Sigmoid colon (tissue), 7 donors: Measurements from ENCODE around the gene CNKSR2. TPM values are rescaled to one million over a fixed set of nuclear protein-coding genes. Genes with fewer than 3 reads are reported as not detected.

Experiments used
- DNase-seq: peaks from one replicate; pipeline ENCODE4 v3.0.0-alpha.2; 2019
- H3K27ac ChIP-seq, 4 donors: fragments of 200-600 bp; sonication (generic); one replicate each; pipeline ENCODE4 v1.5.1; 2016 to 2019; ENCODE audit warnings: mild to moderate bottlenecking in 1 of 4
- H3K27me3 ChIP-seq, 3 donors: fragments of 200-600 bp; sonication (generic); one replicate each; pipeline ENCODE4 v1.5.1; 2019; ENCODE audit warnings: mild to moderate bottlenecking in 1 of 3
- H3K36me3 ChIP-seq, 4 donors: fragments of 200-600 bp; sonication (generic); one replicate each; pipeline ENCODE4 v1.5.1; 2016 to 2019
- H3K4me1 ChIP-seq, 4 donors: fragments of 200-600 bp; sonication (generic); one replicate each; pipeline ENCODE4 v1.5.1; 2017 to 2019
- H3K4me3 ChIP-seq, 4 donors: fragments of 200-600 bp; sonication (generic); one replicate each; pipeline ENCODE4 v1.5.1; 2017 to 2019; ENCODE audit warnings: mild to moderate bottlenecking in 2 of 4, moderate library complexity in 1 of 4
- H3K9me3 ChIP-seq, 4 donors: fragments of 200-600 bp in 3 of 4; sonication (generic) in 3 of 4; one replicate each; pipeline versions ENCODE4 v1.5.1 to v1.6.1; 2013 to 2019
- EP300 ChIP-seq, 4 donors: sonication (generic); formaldehyde crosslinking; IDR thresholded peaks; one replicate each; pipeline ENCODE4 v1.6.1; 2017; ENCODE audit warnings: antibody characterized with exemption in 4 of 4
- POLR2A ChIP-seq, 2 donors: fragments of 450-650 bp; IDR thresholded peaks; one replicate each; pipeline ENCODE4 v1.6.1; 2016; ENCODE audit warnings: antibody characterized with exemption in 2 of 2, mild to moderate bottlenecking in 2 of 2, moderate library complexity in 2 of 2
- POLR2AphosphoS5 ChIP-seq, 4 donors: sonication (generic); formaldehyde crosslinking; IDR thresholded peaks; one replicate each; pipeline ENCODE4 v1.6.1; 2017; ENCODE audit warnings: antibody characterized with exemption in 4 of 4
- WGBS, 2 donors: extraction: QIAGEN DNeasy Blood & Tissue Kit; methylation state at CpG; one replicate each; pipeline ENCODE4 v1.1.7; 2013; 5-methylcytosine and 5-hydroxymethylcytosine counted together
- intact Hi-C: fragments of 100-400 bp; cut with DNase I; formaldehyde crosslinking; loops from one replicate; pipeline ENCODE4 v1.15.1; 2023
- polyA plus RNA-seq, 3 donors: library from polyadenylated mRNA; stranded (reverse); fragments of 200-250 nt; gene quantifications; one replicate each; pipeline ENCODE4 v1.2.3, GENCODE V29; 2013
- total RNA-seq, 4 donors: library from RNA; depleted of rRNA; stranded (reverse); fragments of >200 nt; gene quantifications; one replicate each; pipeline ENCODE4 v1.1.0, GENCODE V29; 2016
- TF ChIP-seq, protein P1 (sequence below), 4 experiments: fragments of 450-650 bp in 3 of 4; fragments of 200-600 bp in 1 of 4; IDR thresholded peaks; one replicate each; pipeline ENCODE4 v1.5.1; 2016 to 2019; ENCODE audit warnings: antibody characterized with exemption in 4 of 4, mild to moderate bottlenecking in 3 of 4, moderate library complexity in 2 of 4
- donor health status: healthy with polysubstance abuse.
- donor health status: Bipolar disorder and iron deficiency.
- donor health status: healthy.

Gene CNKSR2
- total and polyA plus RNA-seq, 7 donors, result 0.60 to 6.1 (median 3.3) TPM; not detected in 1

DNA sequence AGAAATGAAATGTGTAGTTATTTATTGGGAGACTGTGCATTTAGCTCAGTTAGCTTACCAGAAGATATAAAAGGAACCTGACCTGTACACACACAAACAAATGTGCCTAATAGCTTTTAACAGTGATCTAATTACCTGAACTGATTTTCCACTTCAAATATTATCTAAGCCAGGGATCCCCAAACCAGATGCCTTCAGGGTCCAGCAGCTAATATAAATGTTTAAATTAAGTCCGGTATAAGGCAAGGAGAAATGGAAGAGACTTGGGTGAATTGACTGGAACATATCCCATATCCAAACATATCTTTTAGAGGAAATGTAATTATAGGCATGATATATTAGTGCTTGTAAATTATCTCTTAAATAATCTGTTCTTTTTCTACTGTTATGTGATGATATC, 66.7 kb downstream of the CNKSR2 start:
- Histone ChIP-seq H3K4me3 (no peak overlapping the region), H3K4me1 (no peaks in the 10 kb centered on the region), H3K9me3 (no peaks in the 10 kb centered on the region), H3K27ac (no peak overlapping the region), H3K27me3 (no peaks in the 10 kb centered on the region), H3K36me3 (no peaks in the 10 kb centered on the region)
- intact Hi-C loops, result no loop called here
- DNase-seq, result no peak
- 65 to 79% methylated on average over 1 of the region's 1 CpG for WGBS, 2 donors
- TF ChIP-seq POLR2A (IDR thresholded peaks at IDR 0.05) (no peak), POLR2AphosphoS5 (IDR thresholded peaks at IDR 0.05) (no peak), EP300 (IDR thresholded peaks at IDR 0.05) (no peak)
- TF ChIP-seq, protein P1, sequence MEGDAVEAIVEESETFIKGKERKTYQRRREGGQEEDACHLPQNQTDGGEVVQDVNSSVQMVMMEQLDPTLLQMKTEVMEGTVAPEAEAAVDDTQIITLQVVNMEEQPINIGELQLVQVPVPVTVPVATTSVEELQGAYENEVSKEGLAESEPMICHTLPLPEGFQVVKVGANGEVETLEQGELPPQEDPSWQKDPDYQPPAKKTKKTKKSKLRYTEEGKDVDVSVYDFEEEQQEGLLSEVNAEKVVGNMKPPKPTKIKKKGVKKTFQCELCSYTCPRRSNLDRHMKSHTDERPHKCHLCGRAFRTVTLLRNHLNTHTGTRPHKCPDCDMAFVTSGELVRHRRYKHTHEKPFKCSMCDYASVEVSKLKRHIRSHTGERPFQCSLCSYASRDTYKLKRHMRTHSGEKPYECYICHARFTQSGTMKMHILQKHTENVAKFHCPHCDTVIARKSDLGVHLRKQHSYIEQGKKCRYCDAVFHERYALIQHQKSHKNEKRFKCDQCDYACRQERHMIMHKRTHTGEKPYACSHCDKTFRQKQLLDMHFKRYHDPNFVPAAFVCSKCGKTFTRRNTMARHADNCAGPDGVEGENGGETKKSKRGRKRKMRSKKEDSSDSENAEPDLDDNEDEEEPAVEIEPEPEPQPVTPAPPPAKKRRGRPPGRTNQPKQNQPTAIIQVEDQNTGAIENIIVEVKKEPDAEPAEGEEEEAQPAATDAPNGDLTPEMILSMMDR (IDR thresholded peaks at IDR 0.05), result no peak

DNA sequence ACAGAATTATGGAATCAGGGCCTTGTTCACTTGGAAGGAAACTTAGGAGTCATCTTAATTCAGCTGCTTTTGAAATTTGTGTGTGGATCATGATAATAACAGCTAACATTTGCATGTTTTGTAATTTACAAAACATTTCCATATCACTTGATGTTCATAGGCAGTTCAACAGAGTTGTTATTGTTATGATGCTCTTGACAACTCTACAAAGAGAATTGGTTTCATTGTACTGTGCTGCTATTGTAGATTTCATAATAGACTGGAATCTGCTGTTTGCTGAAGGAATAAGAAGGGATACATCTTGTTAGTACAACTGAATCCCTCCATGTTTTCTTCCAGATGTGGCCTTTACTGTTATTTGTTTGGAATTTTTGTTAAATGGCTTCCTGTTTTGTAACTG, 83.5 kb downstream of the CNKSR2 start:
- H3K36me3 ChIP-seq, result no peaks in the 10 kb centered on the region
- no peak overlapping the region for H3K27ac ChIP-seq
- H3K4me1 ChIP-seq, result no peaks in the 10 kb centered on the region
- no peaks in the 10 kb centered on the region for H3K27me3 ChIP-seq
- no peaks in the 10 kb centered on the region for H3K9me3 ChIP-seq
- DNase-seq, result no peak
- H3K4me3 ChIP-seq, result no peak overlapping the region
- intact Hi-C loops, result no loop called here
- TF ChIP-seq, protein P1 (IDR thresholded peaks at IDR 0.05), result no peak
- TF ChIP-seq EP300 (IDR thresholded peaks at IDR 0.05), result no peak
- no peak for TF ChIP-seq POLR2A (IDR thresholded peaks at IDR 0.05)
- TF ChIP-seq POLR2AphosphoS5 (IDR thresholded peaks at IDR 0.05), result no peak

DNA sequence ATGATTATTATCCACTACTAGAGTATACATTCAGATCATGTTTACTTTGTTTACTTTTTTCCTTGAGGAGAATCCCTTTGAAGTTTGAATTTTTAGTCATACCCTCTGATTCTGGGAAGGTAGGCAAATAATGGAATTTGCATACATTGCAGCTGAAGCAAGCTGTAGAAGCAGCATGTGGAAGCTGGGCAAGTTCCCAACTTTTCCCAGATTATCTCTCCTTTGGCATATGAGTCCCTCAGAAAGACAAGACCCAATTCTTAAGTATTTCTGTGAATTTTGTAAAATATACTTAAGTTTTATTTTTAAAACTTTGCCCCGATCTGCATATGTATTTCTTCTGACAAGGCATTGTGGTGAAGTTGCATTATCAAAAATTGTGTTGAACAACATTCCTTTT, 94.9 kb downstream of the CNKSR2 start:
- no peaks in the 10 kb centered on the region for H3K36me3 ChIP-seq
- no peaks in the 10 kb centered on the region for H3K9me3 ChIP-seq
- H3K27me3 ChIP-seq, result no peaks in the 10 kb centered on the region
- H3K4me3 ChIP-seq, result no peak overlapping the region
- intact Hi-C loops, result no loop called here
- H3K27ac ChIP-seq, result no peak overlapping the region
- 84 to 94% methylated on average over 1 of the region's 1 CpG for WGBS, 2 donors
- no peak for DNase-seq
- TF ChIP-seq EP300 (IDR thresholded peaks at IDR 0.05) (no peak), POLR2A (IDR thresholded peaks at IDR 0.05) (no peak), POLR2AphosphoS5 (IDR thresholded peaks at IDR 0.05) (no peak)
- TF ChIP-seq, protein P1 (IDR thresholded peaks at IDR 0.05), result no peak
- H3K4me1 ChIP-seq, result no peaks in the 10 kb centered on the region

DNA sequence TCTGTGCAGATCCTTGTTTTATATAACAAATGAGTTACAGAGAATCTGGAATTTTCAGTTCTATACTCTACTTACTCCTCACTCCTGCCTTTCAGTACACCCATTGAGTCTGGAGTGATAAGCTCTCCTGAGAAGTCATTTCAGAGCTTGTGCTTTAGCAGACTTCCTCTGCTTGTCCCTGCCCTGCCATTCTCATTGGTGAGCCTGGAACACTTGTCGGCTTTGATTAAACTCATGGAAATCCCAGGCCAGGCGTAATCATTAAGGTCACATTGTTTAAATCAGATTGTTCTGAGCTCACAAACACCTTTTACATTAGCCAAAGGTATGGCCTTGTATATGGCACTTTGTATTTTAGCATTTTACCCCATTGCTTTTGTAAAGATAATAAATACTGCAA, 102.7 kb downstream of the CNKSR2 start:
- Histone ChIP-seq H3K27ac (no peak overlapping the region), H3K4me1 (no peaks in the 10 kb centered on the region), H3K36me3 (no peaks in the 10 kb centered on the region), H3K4me3 (no peak overlapping the region), H3K9me3 (no peaks in the 10 kb centered on the region), H3K27me3 (no peaks in the 10 kb centered on the region)
- no peak for DNase-seq
- intact Hi-C loops, result no loop called here
- TF ChIP-seq, protein P1 (IDR thresholded peaks at IDR 0.05), result no peak
- TF ChIP-seq EP300 (IDR thresholded peaks at IDR 0.05), result no peak
- TF ChIP-seq POLR2A (IDR thresholded peaks at IDR 0.05), result no peak
- no peak for TF ChIP-seq POLR2AphosphoS5 (IDR thresholded peaks at IDR 0.05)
- 89 to 92% methylated on average over 2 of the region's 2 CpGs for WGBS, 2 donors

DNA sequence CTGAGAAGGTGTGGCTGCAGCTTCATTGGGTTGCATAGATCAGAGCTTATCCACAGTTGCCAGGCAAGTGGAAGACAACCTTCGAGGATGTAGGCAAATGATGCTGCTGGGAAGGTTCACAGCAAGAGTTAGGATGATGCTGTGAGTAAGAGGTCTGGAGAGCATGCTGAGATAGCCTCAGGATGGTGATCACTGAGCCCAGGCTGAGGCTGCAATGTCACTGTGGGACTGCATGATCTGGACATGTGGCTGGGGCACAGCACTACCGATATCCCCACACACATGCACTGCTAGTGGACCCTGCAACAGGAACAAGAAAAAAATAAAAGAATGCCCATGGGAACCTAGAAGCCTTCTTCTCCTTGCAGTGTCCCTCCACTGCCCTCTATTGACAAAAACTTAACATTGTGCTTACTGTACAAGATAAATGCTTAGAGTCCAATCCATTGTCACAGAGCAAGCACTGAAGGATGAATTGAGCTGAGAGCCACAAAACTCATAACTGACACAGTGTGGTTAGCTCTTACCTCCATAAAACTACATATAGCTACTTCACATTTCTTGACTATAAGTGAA, 105.6 kb downstream of the CNKSR2 start:
- Histone ChIP-seq H3K9me3 (no peaks in the 10 kb centered on the region), H3K36me3 (no peaks in the 10 kb centered on the region), H3K4me3 (no peak overlapping the region), H3K27ac (no peak overlapping the region), H3K27me3 (no peaks in the 10 kb centered on the region), H3K4me1 (no peaks in the 10 kb centered on the region)
- DNase-seq, result no peak
- intact Hi-C loops, result loop anchor here (5.0 kb wide), 1 partner anchor 952 kb away; no protein-coding TSS in a partner anchor
- 5 to 26% methylated on average over 2 of the region's 2 CpGs for WGBS, 2 donors
- TF ChIP-seq, protein P1 (IDR thresholded peaks at IDR 0.05), result peak in 3 of 4 experiments; percentile 29 to 44 (median 39)
- no peak for TF ChIP-seq POLR2A (IDR thresholded peaks at IDR 0.05)
